Ovary (tissue), 3 donors: Measurements from ENCODE around the gene FARS2.

Experiments used
- CTCF ChIP-seq, 3 donors: fragments of 450-650 bp in 2 of 3; fragments of 200-600 bp in 1 of 3; IDR thresholded peaks; one replicate each; pipeline versions ENCODE4 v1.5.1 to v1.8.0; 2016 to 2022; ENCODE audit warnings: antibody characterized with exemption in 3 of 3, mild to moderate bottlenecking in 1 of 3
- POLR2A ChIP-seq: fragments of 450-650 bp; IDR thresholded peaks from one replicate; pipeline ENCODE4 v1.6.1; 2017; ENCODE audit warnings: antibody characterized with exemption, mild to moderate bottlenecking, moderate library complexity
- donor health status: DM: no; HTN: no; CAD: no.

- no peak for TF ChIP-seq CTCF (IDR thresholded peaks at IDR 0.05)
- TF ChIP-seq POLR2A: no peak
Measured at GRCh38 chr6:5753209-5753608, 491.9 kb downstream of the FARS2 start.
